Measurements from ENCODE around the gene TMC5.

Gene TMC5

GRCh38 chr16:19468300-19468699 is 50.6 kb downstream of the TMC5 start:
- DNase-seq: no peak

GRCh38 chr16:19472482-19472881 is 54.8 kb downstream of the TMC5 start:
- DNase-seq: no peak

GRCh38 chr16:19474617-19475016 is 56.9 kb downstream of the TMC5 start:
- no peak for DNase-seq

- DNase-seq: no peak
Observed at GRCh38 chr16:19478505-19478904, 60.8 kb downstream of the TMC5 start.

GRCh38 chr16:19479302-19479721 is 61.6 kb downstream of the TMC5 start:
- no peak for DNase-seq

- DNase-seq: no peak
Observed at GRCh38 chr16:19481296-19481695, 63.6 kb downstream of the TMC5 start.

- DNase-seq: no peak
Observed at GRCh38 chr16:19481769-19482168, 64.1 kb downstream of the TMC5 start.

GRCh38 chr16:19482291-19482690 is 64.6 kb downstream of the TMC5 start:
- no peak for DNase-seq

GRCh38 chr16:19484096-19484495 is 66.4 kb downstream of the TMC5 start:
- no peak for DNase-seq

- no peak for DNase-seq
Observed at GRCh38 chr16:19485611-19486010, 67.9 kb downstream of the TMC5 start.

- no peak for DNase-seq
Observed at GRCh38 chr16:19486051-19486450, 68.4 kb downstream of the TMC5 start.

GRCh38 chr16:19486750-19487325 is 69.2 kb downstream of the TMC5 start:
- no peak for DNase-seq

- no peak for DNase-seq
Observed at GRCh38 chr16:19488213-19488640, 70.5 kb downstream of the TMC5 start.

GRCh38 chr16:19490619-19491018 is 72.9 kb downstream of the TMC5 start:
- DNase-seq: no peak

- DNase-seq: no peak
Observed at GRCh38 chr16:19497176-19497575, 79.5 kb downstream of the TMC5 start.

- no peak for DNase-seq
Observed at GRCh38 chr16:19499006-19499405, 81.3 kb downstream of the TMC5 start.

- no peak for DNase-seq
Observed at GRCh38 chr16:19499481-19499880, 81.8 kb downstream of the TMC5 start.

- DNase-seq: no peak
Observed at GRCh38 chr16:19502395-19503131, 84.9 kb downstream of the TMC5 start.

- no peak for DNase-seq
Observed at GRCh38 chr16:19503461-19504075, 85.9 kb downstream of the TMC5 start.

- DNase-seq: no peak
Observed at GRCh38 chr16:19505600-19506303, 88.1 kb downstream of the TMC5 start.

- DNase-seq: no peak
Observed at GRCh38 chr16:19506965-19507364, 89.3 kb downstream of the TMC5 start.

- no peak for DNase-seq
Observed at GRCh38 chr16:19507867-19508266, 90.2 kb downstream of the TMC5 start.

GRCh38 chr16:19512297-19512696 is 94.6 kb downstream of the TMC5 start:
- DNase-seq: no peak

Measured in NCI-H1436 treated with DMSO at 0.1 percent for 48 hours (cell line).